SK-N-SH treated with all-trans-retinoic acid at 6 μM for 48 hours (cell line): ENCODE measurements around the gene SLC25A25.

Source experiments
- BACH2 ChIP-seq: fragments of 250-450 bp; sonication (Bioruptor Pico); IDR thresholded peaks from 2 replicates; pipeline ENCODE4 v1.9.0; 2021; ENCODE audit warnings: mild to moderate bottlenecking, borderline replicate concordance
- ISL1 ChIP-seq: fragments of 250-450 bp; sonication (Bioruptor Pico); IDR thresholded peaks from 2 replicates; pipeline ENCODE4 v2.1.2; 2022; ENCODE audit warnings: mild to moderate bottlenecking, moderate library complexity
- PPARA ChIP-seq: fragments of 250-450 bp; sonication (Bioruptor Pico); IDR thresholded peaks from 2 replicates; pipeline ENCODE4 v1.5.0; 2020; ENCODE audit warnings: mild to moderate bottlenecking, borderline replicate concordance
- RARB ChIP-seq: fragments of 250-450 bp; sonication (Bioruptor Pico); IDR thresholded peaks from 2 replicates; pipeline ENCODE4 v1.8.0; 2021; ENCODE audit warnings: mild to moderate bottlenecking, moderate library complexity
- TCF4 ChIP-seq: fragments of 250-450 bp; sonication (Bioruptor Pico); IDR thresholded peaks from 2 replicates; pipeline ENCODE4 v1.8.0; 2021; ENCODE audit warnings: mild to moderate bottlenecking, moderate library complexity, borderline replicate concordance
- ZFP3 ChIP-seq: fragments of 250-450 bp; sonication (Bioruptor Pico); IDR thresholded peaks from 2 replicates; pipeline ENCODE4 v1.5.0; 2020; ENCODE audit warnings: mild to moderate bottlenecking, moderate library complexity
- TF ChIP-seq, protein P1 (sequence below): fragments of 250-450 bp; sonication (Bioruptor Pico); IDR thresholded peaks from 2 replicates; pipeline ENCODE4 v1.8.0; 2020; ENCODE audit warnings: mild to moderate bottlenecking, moderate library complexity, borderline replicate concordance
- TF ChIP-seq, protein P2 (sequence below): fragments of 250-450 bp; sonication (Bioruptor Pico); IDR thresholded peaks from 2 replicates; pipeline ENCODE4 v1.5.1; 2021; ENCODE audit warnings: mild to moderate bottlenecking, moderate library complexity

DNA sequence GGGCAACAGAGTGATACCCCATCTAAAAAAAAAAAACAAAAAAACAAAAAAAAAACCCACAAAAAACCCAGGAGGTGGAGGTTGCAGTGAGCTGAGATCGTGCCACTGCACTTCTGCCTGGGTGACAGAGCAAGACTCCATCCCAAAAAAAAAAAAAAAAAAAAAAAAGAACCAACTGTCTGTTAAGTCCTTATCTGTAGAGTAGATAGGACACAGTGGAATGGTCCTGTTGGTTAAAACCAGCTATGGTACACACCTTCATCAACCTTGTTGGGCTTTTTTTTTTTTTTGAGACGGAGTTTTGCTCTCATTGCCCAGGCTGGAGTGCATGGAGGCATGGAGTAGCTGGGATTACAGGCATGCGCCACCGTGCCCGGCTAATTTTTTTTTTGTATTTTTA lies 12.2 kb downstream of the SLC25A25 start:
- TF ChIP-seq, protein P1, sequence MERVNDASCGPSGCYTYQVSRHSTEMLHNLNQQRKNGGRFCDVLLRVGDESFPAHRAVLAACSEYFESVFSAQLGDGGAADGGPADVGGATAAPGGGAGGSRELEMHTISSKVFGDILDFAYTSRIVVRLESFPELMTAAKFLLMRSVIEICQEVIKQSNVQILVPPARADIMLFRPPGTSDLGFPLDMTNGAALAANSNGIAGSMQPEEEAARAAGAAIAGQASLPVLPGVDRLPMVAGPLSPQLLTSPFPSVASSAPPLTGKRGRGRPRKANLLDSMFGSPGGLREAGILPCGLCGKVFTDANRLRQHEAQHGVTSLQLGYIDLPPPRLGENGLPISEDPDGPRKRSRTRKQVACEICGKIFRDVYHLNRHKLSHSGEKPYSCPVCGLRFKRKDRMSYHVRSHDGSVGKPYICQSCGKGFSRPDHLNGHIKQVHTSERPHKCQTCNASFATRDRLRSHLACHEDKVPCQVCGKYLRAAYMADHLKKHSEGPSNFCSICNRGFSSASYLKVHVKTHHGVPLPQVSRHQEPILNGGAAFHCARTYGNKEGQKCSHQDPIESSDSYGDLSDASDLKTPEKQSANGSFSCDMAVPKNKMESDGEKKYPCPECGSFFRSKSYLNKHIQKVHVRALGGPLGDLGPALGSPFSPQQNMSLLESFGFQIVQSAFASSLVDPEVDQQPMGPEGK (CRISPR knock-in tag), result no peak
- TF ChIP-seq BACH2 (CRISPR knock-in tag) (no peak), TCF4 (no peak), RARB (no peak), PPARA (CRISPR knock-in tag) (no peak), ISL1 (CRISPR knock-in tag) (no peak), ZFP3 (CRISPR knock-in tag) (no peak)
- TF ChIP-seq, protein P2, sequence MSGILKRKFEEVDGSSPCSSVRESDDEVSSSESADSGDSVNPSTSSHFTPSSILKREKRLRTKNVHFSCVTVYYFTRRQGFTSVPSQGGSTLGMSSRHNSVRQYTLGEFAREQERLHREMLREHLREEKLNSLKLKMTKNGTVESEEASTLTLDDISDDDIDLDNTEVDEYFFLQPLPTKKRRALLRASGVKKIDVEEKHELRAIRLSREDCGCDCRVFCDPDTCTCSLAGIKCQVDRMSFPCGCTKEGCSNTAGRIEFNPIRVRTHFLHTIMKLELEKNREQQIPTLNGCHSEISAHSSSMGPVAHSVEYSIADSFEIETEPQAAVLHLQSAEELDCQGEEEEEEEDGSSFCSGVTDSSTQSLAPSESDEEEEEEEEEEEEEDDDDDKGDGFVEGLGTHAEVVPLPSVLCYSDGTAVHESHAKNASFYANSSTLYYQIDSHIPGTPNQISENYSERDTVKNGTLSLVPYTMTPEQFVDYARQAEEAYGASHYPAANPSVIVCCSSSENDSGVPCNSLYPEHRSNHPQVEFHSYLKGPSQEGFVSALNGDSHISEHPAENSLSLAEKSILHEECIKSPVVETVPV (CRISPR knock-in tag), result no peak
